Activated CD4-positive, alpha-beta T cell treated with anti-CD3 and anti-CD28 coated beads for 36 hours (primary cell): ENCODE measurements around the gene CDK19. TPM values are rescaled to one million over a fixed set of nuclear protein-coding genes. Genes with fewer than 3 reads are reported as not detected.
"Not testable (repeated sequence)": the region's sequence is repeated elsewhere in the genome, so short reads cannot be mapped to it uniquely, and the experiment has no call there.

Experiments used
- ATAC-seq: fragments of 200-7000 bp; cut with Tn5 transposase; one replicate; pipeline ENCODE4 v1.10.0; 2021; ENCODE audit warnings: mild to moderate bottlenecking, moderate library complexity
- CTCF ChIA-PET: fragments of 350-600 bp; sonication (Branson Sonifier 250); formaldehyde crosslinking; loops from one replicate; lab custom pipeline; 2021; ENCODE audit warnings: antibody characterized with exemption; lab: Charles Lee
- POLR2A ChIA-PET: fragments of 350-600 bp; sonication (Branson Sonifier 250); formaldehyde crosslinking; loops from one replicate; lab custom pipeline; 2021; ENCODE audit warnings: antibody characterized with exemption, inconsistent platforms; lab: Charles Lee
- DNase-seq: peaks from one replicate; pipeline ENCODE4 v3.0.0-alpha.2; 2020
- H3K27ac Mint-ChIP-seq: one replicate; pipeline ENCODE4 v1.8.0; 2021; ENCODE audit warnings: mixed read lengths
- H3K27me3 Mint-ChIP-seq: one replicate; pipeline ENCODE4 v1.8.0; 2021; ENCODE audit warnings: mixed read lengths
- H3K36me3 Mint-ChIP-seq: one replicate; pipeline ENCODE4 v1.8.0; 2021; ENCODE audit warnings: low read depth, mixed read lengths
- H3K4me1 Mint-ChIP-seq: one replicate; pipeline ENCODE4 v1.8.0; 2021; ENCODE audit warnings: mixed read lengths
- H3K4me3 Mint-ChIP-seq: one replicate; pipeline ENCODE4 v1.8.0; 2021; ENCODE audit warnings: mild to moderate bottlenecking, moderate library complexity, mixed read lengths
- H3K9me3 Mint-ChIP-seq: one replicate; pipeline ENCODE4 v1.8.0; 2021; ENCODE audit warnings: low read depth, mixed read lengths
- intact Hi-C, 2 experiments: fragments of 100-400 bp; cut with DNase I in 1 of 2; cut with micrococcal nuclease in 1 of 2; formaldehyde crosslinking; loops; one replicate each; pipeline versions ENCODE4 v1.14.2 to v1.15.1; 2022 to 2024; cut with DNase I, micrococcal nuclease
- total RNA-seq, 2 experiments: library from RNA; stranded (reverse); gene quantifications; one replicate each; pipeline ENCODE4 v1.2.3, GENCODE V29; 2021

Gene CDK19
- total RNA-seq, 2 experiments from 2014 or later, result 14.7 to 15.7 TPM

DNA sequence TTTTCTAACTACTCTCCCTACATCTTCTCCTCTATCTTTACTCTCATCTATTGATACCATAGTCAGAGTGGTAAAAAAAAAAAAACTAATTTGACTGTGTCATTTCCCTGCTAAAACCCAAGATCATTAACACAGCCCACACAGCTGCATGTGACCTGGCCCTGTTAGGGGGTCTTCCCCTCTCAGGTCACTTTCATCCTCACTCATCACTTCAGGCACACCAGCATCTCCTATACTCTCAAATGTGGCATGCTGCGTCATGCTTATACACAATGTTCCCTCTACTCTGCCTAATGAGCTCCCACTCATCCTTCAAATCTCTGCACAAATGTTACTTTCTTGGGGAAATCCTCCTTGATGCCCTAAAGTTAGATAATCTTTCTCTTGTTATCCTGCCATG, 86.8 kb downstream of the CDK19 start:
- no peaks in the 10 kb centered on the region for H3K9me3 Mint-ChIP-seq
- ATAC-seq, result no peak
- POLR2A ChIA-PET, result no interaction called here

DNA sequence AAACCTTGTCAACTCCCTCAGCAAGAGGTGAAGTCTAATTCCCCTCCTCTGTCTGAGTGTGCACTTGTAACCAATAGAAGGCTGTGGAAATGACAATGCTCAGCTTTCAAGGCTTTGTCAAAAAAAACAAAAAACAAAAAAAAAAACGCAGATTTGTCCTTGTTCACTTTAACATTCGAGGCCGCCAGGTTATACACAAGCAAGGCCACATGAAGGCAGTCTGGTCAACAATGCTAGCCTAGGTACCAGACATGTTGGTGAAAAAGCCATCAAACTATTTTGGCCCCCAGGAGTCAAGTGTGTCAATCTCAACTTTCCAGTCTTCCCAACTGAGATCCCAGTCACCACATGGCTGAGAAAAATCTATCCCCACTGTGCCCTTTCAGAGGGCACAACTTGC, 92.3 kb downstream of the CDK19 start:
- Mint-ChIP-seq H3K27me3 (no peaks in the 10 kb centered on the region), H3K4me1 (no peaks in the 10 kb centered on the region), H3K4me3 (no peak overlapping the region), H3K27ac (no peak overlapping the region), H3K36me3 (peaks cover 6% of the 10 kb centered on the region), H3K9me3 (no peaks in the 10 kb centered on the region)
- intact Hi-C loops, result no loop called here
- ChIA-PET CTCF (interaction anchor here (0.5 kb wide), 1 partner anchor 156 kb away, joined by 3 read pairs; no protein-coding TSS in a partner anchor), POLR2A (no interaction called here)
- DNase-seq, result no peak
- ATAC-seq, result no peak

More for the DNA sequence above, 86.8 kb downstream of the CDK19 start:
- no peak for DNase-seq
- Mint-ChIP-seq H3K4me1 (no peaks in the 10 kb centered on the region), H3K27me3 (no peaks in the 10 kb centered on the region), H3K4me3 (no peak overlapping the region), H3K27ac (no peak overlapping the region), H3K36me3 (peaks cover 1% of the 10 kb centered on the region)
- CTCF ChIA-PET, result no interaction called here
- intact Hi-C loops, result no loop called here

DNA sequence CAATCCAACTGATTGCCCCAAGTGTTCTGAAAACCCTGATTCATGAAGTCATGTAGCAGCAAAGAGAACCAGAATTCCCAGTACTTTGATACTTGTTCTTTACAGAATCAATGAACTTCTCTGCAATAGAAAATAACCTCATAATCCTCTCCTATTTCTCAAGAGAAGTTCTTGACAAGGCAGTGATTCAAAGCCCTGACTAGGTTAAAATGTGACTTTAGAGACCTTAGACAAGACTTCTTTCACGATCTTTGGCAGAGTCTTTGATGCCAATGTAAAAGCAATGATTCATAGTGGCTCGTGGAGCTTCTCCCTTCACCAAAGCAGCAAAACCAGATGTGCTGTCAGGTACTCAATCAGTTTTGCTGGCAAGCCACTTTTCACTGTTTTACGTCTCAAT, 95.2 kb downstream of the CDK19 start:
- Mint-ChIP-seq H3K9me3 (no peaks in the 10 kb centered on the region), H3K27ac (no peak overlapping the region), H3K4me3 (no peak overlapping the region), H3K27me3 (no peaks in the 10 kb centered on the region), H3K36me3 (peaks cover 6% of the 10 kb centered on the region), H3K4me1 (peaks cover 3% of the 10 kb centered on the region)
- ChIA-PET POLR2A (no interaction called here), CTCF (interaction anchor here (0.9 to 2.3 kb wide), 2 partner anchors 38 to 64 kb away, joined by 3 to 8 read pairs; no protein-coding TSS in a partner anchor)
- DNase-seq (no peak), ATAC-seq (no peak)
- intact Hi-C loops, result no loop called here

DNA sequence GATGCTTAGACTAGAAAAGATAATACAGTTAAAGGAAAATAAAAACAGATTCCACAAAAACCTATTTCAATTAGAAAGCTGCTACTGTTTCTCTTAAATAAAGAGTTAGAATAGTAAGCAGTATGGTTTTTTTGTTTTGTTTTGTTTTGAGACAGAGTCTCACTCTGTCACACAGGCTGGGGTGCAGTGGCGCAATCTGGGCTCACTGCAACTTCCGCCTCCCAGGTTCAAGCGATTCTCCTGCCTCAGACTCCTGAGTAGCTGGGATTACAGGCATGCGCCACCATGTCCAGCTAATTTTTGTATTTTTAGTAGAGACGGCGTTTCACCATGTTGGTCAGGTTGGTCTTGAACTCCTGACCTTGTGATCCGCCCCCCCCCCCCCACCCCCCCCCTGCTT, 95.7 kb downstream of the CDK19 start:
- ATAC-seq, H3K27ac Mint-ChIP-seq, H3K9me3 Mint-ChIP-seq, H3K4me3 Mint-ChIP-seq, H3K36me3 Mint-ChIP-seq, DNase-seq, H3K4me1 Mint-ChIP-seq, H3K27me3 Mint-ChIP-seq, POLR2A ChIA-PET, intact Hi-C loops: not testable (repeated sequence)
- CTCF ChIA-PET, result interaction anchor here (0.9 to 2.3 kb wide), 2 partner anchors 37 to 64 kb away, joined by 3 to 8 read pairs; no protein-coding TSS in a partner anchor

DNA sequence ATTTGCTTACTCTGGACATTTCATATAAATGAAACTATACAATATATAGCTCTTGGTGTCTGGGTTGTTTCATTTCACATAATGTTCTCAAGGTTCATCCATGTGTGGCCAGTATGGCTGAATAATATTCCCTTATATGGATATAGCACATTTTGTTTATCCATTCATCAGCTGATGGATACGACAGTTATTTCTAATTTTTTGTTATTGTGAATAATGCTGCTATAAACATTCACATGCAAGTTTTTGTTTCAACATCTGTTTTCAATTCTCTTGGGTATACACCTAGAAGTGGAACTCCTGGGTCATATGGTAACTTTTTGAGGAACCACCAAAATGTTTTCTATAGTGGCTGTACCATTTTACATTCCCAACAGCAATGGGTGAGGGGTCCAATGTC, 101.1 kb downstream of the CDK19 start:
- POLR2A ChIA-PET, result no interaction called here
- intact Hi-C loops, result no loop called here

DNA sequence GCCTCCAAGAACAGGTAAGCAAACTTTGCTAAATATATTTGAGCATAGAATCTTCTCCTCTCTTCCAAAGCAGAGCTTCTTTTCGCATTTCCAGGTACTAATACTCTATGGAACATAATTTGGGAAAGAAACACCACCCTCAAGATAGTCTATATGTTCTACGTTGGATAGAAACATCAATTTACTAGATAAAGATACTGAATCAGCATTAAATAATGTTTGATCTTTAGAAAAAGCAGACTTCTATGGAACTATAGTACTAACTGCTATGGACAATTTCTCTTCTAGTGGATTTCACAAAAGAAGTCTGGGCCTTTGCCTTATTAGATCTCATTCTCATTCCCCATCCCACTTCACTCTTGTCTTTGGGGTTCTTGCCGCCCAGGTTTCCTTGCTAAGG, 103.0 kb downstream of the CDK19 start:
- DNase-seq, result no peak
- H3K36me3 Mint-ChIP-seq, result no peaks in the 10 kb centered on the region
- H3K4me1 Mint-ChIP-seq, result no peaks in the 10 kb centered on the region
- no peak for ATAC-seq
- H3K9me3 Mint-ChIP-seq, result no peaks in the 10 kb centered on the region
- no peaks in the 10 kb centered on the region for H3K27me3 Mint-ChIP-seq
- intact Hi-C loops, result no loop called here
- POLR2A ChIA-PET, result no interaction called here
- CTCF ChIA-PET, result no interaction called here
- no peak overlapping the region for H3K4me3 Mint-ChIP-seq
- H3K27ac Mint-ChIP-seq, result no peak overlapping the region

More for the DNA sequence above, 101.1 kb downstream of the CDK19 start:
- no peak overlapping the region for H3K27ac Mint-ChIP-seq
- peaks cover 3% of the 10 kb centered on the region for H3K4me1 Mint-ChIP-seq
- DNase-seq, result no peak
- CTCF ChIA-PET, result interaction anchor here (0.6 to 0.7 kb wide), 2 partner anchors 80 to 215 kb away, joined by 3 read pairs; no protein-coding TSS in a partner anchor
- no peaks in the 10 kb centered on the region for H3K27me3 Mint-ChIP-seq
- ATAC-seq, result no peak
- H3K36me3 Mint-ChIP-seq, result peaks cover 2% of the 10 kb centered on the region
- H3K9me3 Mint-ChIP-seq, result no peaks in the 10 kb centered on the region
- H3K4me3 Mint-ChIP-seq, result no peak overlapping the region

DNA sequence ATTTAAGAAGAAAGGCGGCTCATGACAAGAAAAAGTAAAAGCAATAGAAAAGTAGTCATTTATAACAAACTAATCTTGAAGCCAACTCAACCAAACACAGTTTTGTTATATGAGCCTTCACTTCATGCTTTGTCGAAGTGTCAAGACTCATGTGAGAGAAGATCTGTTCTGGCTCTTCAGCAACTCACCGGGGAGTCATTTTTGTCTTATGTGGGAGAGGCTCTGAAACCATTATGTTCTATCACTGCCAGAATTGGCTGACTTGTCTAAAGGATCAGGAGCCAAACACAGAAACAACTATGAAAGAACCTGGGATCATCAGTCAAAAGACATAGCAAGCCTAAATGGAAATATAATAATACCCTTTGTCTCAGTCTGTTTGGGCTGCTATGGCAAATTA, 105.2 kb downstream of the CDK19 start:
- intact Hi-C loops, result no loop called here
- H3K4me3 Mint-ChIP-seq, result no peak overlapping the region
- H3K27me3 Mint-ChIP-seq, result no peaks in the 10 kb centered on the region
- no peaks in the 10 kb centered on the region for H3K36me3 Mint-ChIP-seq
- ATAC-seq, result no peak
- no peaks in the 10 kb centered on the region for H3K4me1 Mint-ChIP-seq
- H3K27ac Mint-ChIP-seq, result no peak overlapping the region
- POLR2A ChIA-PET, result no interaction called here
- no peaks in the 10 kb centered on the region for H3K9me3 Mint-ChIP-seq
- DNase-seq, result no peak
- CTCF ChIA-PET, result no interaction called here

DNA sequence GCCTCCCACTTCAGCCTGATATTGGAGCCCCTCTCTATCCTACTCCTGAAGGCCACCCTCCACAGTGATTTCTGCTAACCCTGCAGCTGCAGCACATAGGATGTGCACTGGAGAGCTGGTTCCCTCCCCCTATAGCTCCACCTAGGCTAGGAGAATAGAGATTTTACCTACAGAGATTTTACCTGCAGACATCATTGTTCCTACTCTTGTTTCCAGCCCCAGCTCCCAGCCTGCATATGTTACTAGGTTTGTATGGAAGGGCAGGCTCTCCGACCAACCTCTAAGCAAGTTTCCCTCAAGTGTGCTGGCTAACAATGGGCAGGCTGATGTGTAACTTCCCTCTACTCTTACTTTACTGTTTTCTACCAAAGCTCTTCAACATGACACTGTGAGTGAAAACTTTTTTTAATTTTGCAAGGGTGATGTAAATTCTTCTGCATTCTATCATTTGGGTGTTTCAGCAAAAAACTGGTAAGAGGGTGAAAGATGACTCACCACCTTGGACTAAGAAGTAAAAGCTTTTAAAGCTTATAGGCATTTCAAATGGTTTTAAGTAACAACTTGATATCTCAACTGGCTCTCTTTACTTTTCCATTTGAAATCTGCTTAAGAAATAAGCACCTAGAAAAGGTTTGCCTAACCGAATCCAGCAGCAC, 106.8 kb downstream of the CDK19 start:
- no peaks in the 10 kb centered on the region for H3K9me3 Mint-ChIP-seq
- no peaks in the 10 kb centered on the region for H3K36me3 Mint-ChIP-seq
- ChIA-PET POLR2A (no interaction called here), CTCF (no interaction called here)
- H3K4me3 Mint-ChIP-seq, result no peak overlapping the region
- H3K27ac Mint-ChIP-seq, result no peak overlapping the region
- no peaks in the 10 kb centered on the region for H3K27me3 Mint-ChIP-seq
- H3K4me1 Mint-ChIP-seq, result no peaks in the 10 kb centered on the region
- intact Hi-C loops, result no loop called here
- no peak for ATAC-seq
- DNase-seq, result no peak

DNA sequence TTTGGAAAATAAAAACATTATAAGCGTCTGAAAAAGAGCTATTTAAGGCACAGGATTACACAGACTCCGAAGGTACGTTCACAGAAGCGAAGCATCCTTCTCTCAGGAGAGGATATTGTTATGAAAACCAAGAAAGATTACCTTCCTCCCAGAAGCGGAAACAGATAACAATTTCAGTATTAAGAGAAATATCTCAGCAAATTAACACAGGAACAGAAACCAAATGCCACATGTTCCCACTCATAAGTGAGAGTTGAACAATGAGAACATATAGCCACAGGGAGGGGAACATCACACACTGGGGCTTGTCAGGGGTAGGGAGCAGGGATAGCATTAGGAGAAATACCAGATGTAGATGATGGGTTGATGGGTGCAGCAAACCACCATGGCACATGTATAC, 109.7 kb downstream of the CDK19 start:
- Mint-ChIP-seq H3K9me3 (no peaks in the 10 kb centered on the region), H3K27me3 (no peaks in the 10 kb centered on the region), H3K4me1 (no peaks in the 10 kb centered on the region), H3K36me3 (no peaks in the 10 kb centered on the region), H3K27ac (no peak overlapping the region), H3K4me3 (no peak overlapping the region)
- DNase-seq (no peak), ATAC-seq (no peak)
- POLR2A ChIA-PET, result no interaction called here
- CTCF ChIA-PET, result no interaction called here
- intact Hi-C loops, result no loop called here

DNA sequence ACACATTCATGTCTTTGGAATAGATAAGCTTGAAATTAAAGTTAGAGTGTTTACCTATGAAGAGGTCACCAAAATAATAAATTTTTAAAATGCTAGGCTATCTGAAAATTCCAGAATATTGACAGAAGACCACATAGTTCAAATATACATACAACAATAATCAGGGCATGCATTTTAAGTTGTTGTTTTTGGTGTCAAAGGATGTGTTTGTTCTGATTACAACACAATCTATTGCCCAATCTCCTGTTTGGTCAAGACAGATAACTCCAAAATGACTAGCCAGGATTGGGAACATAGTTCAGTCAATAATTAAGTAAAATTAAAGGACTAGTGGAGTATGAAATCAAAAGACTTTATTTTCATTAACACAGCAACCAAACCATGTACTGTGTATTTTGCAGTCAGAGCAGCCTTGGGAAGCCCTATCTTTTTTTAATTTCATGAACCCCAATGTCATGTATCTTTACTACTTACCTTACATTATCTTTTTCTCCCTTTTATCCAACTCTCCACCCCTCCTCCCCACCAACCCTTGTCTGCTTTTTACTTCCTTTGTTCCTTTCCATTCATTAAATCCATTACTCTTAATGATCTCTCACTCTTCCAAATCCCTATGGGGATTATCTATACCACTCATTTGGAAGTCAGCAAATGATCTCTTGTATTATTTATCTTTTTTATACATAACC, 111.2 kb downstream of the CDK19 start:
- no peak overlapping the region for H3K4me3 Mint-ChIP-seq
- no peaks in the 10 kb centered on the region for H3K9me3 Mint-ChIP-seq
- ATAC-seq (no peak), DNase-seq (no peak)
- intact Hi-C loops, result no loop called here
- POLR2A ChIA-PET, result no interaction called here
- H3K27me3 Mint-ChIP-seq, result no peaks in the 10 kb centered on the region
- no peak overlapping the region for H3K27ac Mint-ChIP-seq
- CTCF ChIA-PET, result interaction anchor here (0.6 to 0.7 kb wide), 2 partner anchors 789 to 877 kb away, joined by 3 read pairs; no protein-coding TSS in a partner anchor
- H3K4me1 Mint-ChIP-seq, result no peaks in the 10 kb centered on the region
- no peaks in the 10 kb centered on the region for H3K36me3 Mint-ChIP-seq

DNA sequence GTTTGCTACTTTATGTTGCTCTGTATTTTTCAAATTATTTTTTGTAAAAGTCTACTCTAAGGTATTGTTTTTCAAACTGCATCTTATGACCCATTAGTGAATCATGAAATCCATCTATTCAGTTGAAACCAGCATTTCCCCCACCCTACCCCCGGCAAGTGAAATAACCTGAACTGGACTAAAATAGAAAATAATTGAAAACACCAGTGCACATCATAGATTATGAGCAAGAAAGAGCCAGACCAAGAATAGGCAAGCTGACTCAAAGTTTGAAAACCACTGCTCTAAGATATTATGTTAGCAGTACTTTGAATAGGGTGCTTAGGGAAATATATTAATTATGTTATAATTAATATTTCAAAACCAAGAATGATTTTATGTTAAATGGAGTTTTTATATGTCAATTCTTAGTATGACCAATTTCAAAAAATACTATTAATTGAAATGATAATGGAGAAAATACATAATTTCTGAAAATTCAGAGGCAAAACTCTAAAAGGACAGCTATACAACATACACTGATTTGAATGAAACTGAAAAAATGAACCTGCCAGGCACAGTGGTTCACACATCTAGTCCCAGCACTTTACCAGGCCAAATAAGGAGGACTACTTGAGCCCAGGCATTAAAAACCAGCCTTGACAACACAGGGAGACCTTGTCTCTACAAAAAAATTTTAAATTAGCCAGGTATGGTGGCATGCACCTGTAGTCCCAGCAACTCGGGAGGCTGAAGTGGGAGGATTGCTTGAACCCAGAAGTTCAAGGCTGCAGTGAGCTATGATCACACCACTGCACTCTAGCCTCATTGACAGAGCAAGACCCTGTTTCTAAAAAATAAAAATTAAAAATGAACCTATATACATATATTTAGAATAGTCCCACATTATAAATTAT, 112.0 kb downstream of the CDK19 start:
- CTCF ChIA-PET, result interaction anchor here (0.6 to 0.7 kb wide), 2 partner anchors 789 to 878 kb away, joined by 3 read pairs; no protein-coding TSS in a partner anchor
- H3K27ac Mint-ChIP-seq, result no peak overlapping the region
- H3K4me3 Mint-ChIP-seq, result no peak overlapping the region
- ATAC-seq (no peak), DNase-seq (no peak)
- H3K9me3 Mint-ChIP-seq, result no peaks in the 10 kb centered on the region
- H3K4me1 Mint-ChIP-seq, result no peaks in the 10 kb centered on the region
- intact Hi-C loops, result no loop called here
- POLR2A ChIA-PET, result no interaction called here
- H3K27me3 Mint-ChIP-seq, result no peaks in the 10 kb centered on the region
- H3K36me3 Mint-ChIP-seq, result no peaks in the 10 kb centered on the region
